SK-N-SH (cell line): ENCODE results near the gene HAGH. TPM values are rescaled to one million over a fixed set of nuclear protein-coding genes. Genes with fewer than 3 reads are reported as not detected.

ENCODE experiments used
- CTCF ChIA-PET: fragments of 300-600, 350-600 bp; formaldehyde crosslinking; extraction: SDS; loops from one replicate; lab custom pipeline; 2021; lab: Yijun Ruan, JAX
- POLR2A ChIA-PET: fragments of 350-600 bp; sonication (Branson Sonifier 250); formaldehyde crosslinking; extraction: SDS; loops from one replicate; lab custom pipeline; 2020; ENCODE audit warnings: antibody characterized with exemption, inconsistent platforms; lab: Yijun Ruan, JAX
- DNase-seq: peaks from one replicate; pipeline ENCODE4 v3.0.0; 2012
- H2AFZ ChIP-seq: fragments of 200-600 bp; sonication (generic); 2 replicates; pipeline ENCODE4 v1.8.1; 2016; ENCODE audit warnings: antibody characterized with exemption, mild to moderate bottlenecking, low read depth
- H3F3A ChIP-seq: fragments of 200-600 bp; sonication (generic); replicated peaks from 2 replicates; pipeline ENCODE3; 2016; ENCODE audit warnings: antibody characterized with exemption, mild to moderate bottlenecking; ENCODE audit not compliant: insufficient read depth
- H3K27ac ChIP-seq, 2 experiments: fragments of 200-500 bp in 1 of 2; fragments of 200-600 bp in 1 of 2; sonication (Bioruptor generic) in 1 of 2; sonication (generic), shearing (Covaris generic) in 1 of 2; 2 replicates each; pipeline versions ENCODE4 v1.5.1 to v1.6.1; 2014 to 2016; ENCODE audit warnings: low read depth in 2 of 2, inconsistent platforms in 1 of 2, low read length in 1 of 2, mild to moderate bottlenecking in 1 of 2, mixed read lengths in 1 of 2
- H3K27me3 ChIP-seq: fragments of 200-600 bp; sonication (generic), shearing (Covaris generic); 2 replicates; pipeline ENCODE4 v1.6.1; 2016; ENCODE audit warnings: mixed run types; ENCODE audit not compliant: insufficient read depth
- H3K36me3 ChIP-seq, 2 experiments: fragments of 200-500 bp in 1 of 2; fragments of 200-600 bp in 1 of 2; sonication (Bioruptor generic) in 1 of 2; sonication (generic) in 1 of 2; replicated peaks in 1 of 2; 2 replicates each; pipeline versions ENCODE3 to v1.5.1; 2014 to 2016; ENCODE audit warnings: low read length in 1 of 2, mild to moderate bottlenecking in 1 of 2; ENCODE audit not compliant: insufficient read depth in 2 of 2, control insufficient read depth in 1 of 2
- H3K4me1 ChIP-seq, 2 experiments: fragments of 200-500 bp in 1 of 2; fragments of 200-600 bp in 1 of 2; sonication (Bioruptor generic) in 1 of 2; sonication (generic), shearing (Covaris generic) in 1 of 2; 2 replicates each; pipeline versions ENCODE4 v1.5.1 to v1.6.1; 2014 to 2016; ENCODE audit warnings: low read depth in 1 of 2, low read length in 1 of 2, mixed run types in 1 of 2; ENCODE audit not compliant: insufficient read depth in 2 of 2, control insufficient read depth in 1 of 2
- H3K4me2 ChIP-seq: fragments of 200-600 bp; sonication (generic), shearing (Covaris generic); 2 replicates; pipeline ENCODE4 v1.6.1; 2017; ENCODE audit warnings: mixed run types
- H3K4me3 ChIP-seq, 2 experiments: fragments of 200-500 bp in 1 of 2; fragments of 200-600 bp in 1 of 2; sonication (Bioruptor generic) in 1 of 2; sonication (generic), shearing (Covaris generic) in 1 of 2; 2 replicates each; pipeline versions ENCODE4 v1.5.1 to v1.8.1; 2014 to 2016; ENCODE audit warnings: low read depth in 2 of 2, inconsistent platforms in 1 of 2, low read length in 1 of 2, mild to moderate bottlenecking in 1 of 2, mixed read lengths in 1 of 2, moderate library complexity in 1 of 2
- H3K79me2 ChIP-seq: fragments of 200-600 bp; sonication (generic); 2 replicates; pipeline ENCODE4 v1.8.1; 2017; ENCODE audit warnings: mild to moderate bottlenecking; ENCODE audit not compliant: insufficient read depth
- H3K9ac ChIP-seq: fragments of 200-600 bp; sonication (generic); 2 replicates; pipeline ENCODE4 v1.6.1; 2017; ENCODE audit warnings: mixed run types
- H3K9me2 ChIP-seq: fragments of 200-600 bp; sonication (generic); 2 replicates; pipeline ENCODE4 v1.6.1; 2017; ENCODE audit warnings: mixed run types
- H3K9me3 ChIP-seq: fragments of 200-600 bp; sonication (generic); 2 replicates; pipeline ENCODE4 v1.6.1; 2017; ENCODE audit warnings: mixed run types, mild to moderate bottlenecking, moderate library complexity
- H4K20me1 ChIP-seq: fragments of 200-600 bp; sonication (generic); 2 replicates; pipeline ENCODE4 v1.6.1; 2017; ENCODE audit warnings: mild to moderate bottlenecking, mixed run types; ENCODE audit not compliant: insufficient read depth
- CHD2 ChIP-seq: fragments of 150-350 bp; IDR thresholded peaks from 2 replicates; pipeline ENCODE4 v1.6.1; 2018; ENCODE audit warnings: low read length; ENCODE audit not compliant: partially characterized antibody
- CTCF ChIP-seq: fragments of 200-600 bp; sonication (generic); IDR thresholded peaks from 2 replicates; pipeline ENCODE4 v1.6.1; 2017; ENCODE audit warnings: antibody characterized with exemption, mild to moderate bottlenecking, moderate library complexity
- EZH2phosphoT487 ChIP-seq: fragments of 200-600 bp; sonication (generic); IDR thresholded peaks from 2 replicates; pipeline ENCODE4 v1.6.1; 2017; ENCODE audit warnings: low read depth, mixed run types, mild to moderate bottlenecking, antibody characterized with exemption, moderate library complexity, borderline replicate concordance
- FOXM1 ChIP-seq: IDR thresholded peaks from 2 replicates; pipeline ENCODE4 v1.4.0; 2012; ENCODE audit warnings: low read depth, mild to moderate bottlenecking
- IRF3 ChIP-seq: fragments of 150-350 bp; IDR thresholded peaks from 2 replicates; pipeline ENCODE4 v1.6.1; 2016; ENCODE audit warnings: mild to moderate bottlenecking, low read depth, low read length
- JUND ChIP-seq: IDR thresholded peaks from 2 replicates; pipeline ENCODE4 v1.4.0; 2012
- MXI1 ChIP-seq: IDR thresholded peaks from 2 replicates; pipeline ENCODE4 v1.6.1; 2012; ENCODE audit warnings: mild to moderate bottlenecking, low read depth, low read length, improper control_type of control experiment
- PBX3 ChIP-seq: IDR thresholded peaks from 2 replicates; pipeline ENCODE4; 2012
- RAD21 ChIP-seq: IDR thresholded peaks from 2 replicates; pipeline ENCODE4 v1.6.1; 2012; ENCODE audit warnings: mild to moderate bottlenecking, low read length
- RCOR1 ChIP-seq: fragments of 150-350 bp; IDR thresholded peaks from 2 replicates; pipeline ENCODE4 v1.6.1; 2017; ENCODE audit warnings: antibody characterized with exemption, low read length
- REST ChIP-seq: IDR thresholded peaks from 2 replicates; pipeline ENCODE4 v1.6.1; 2012; ENCODE audit warnings: mild to moderate bottlenecking, low read depth, low read length, moderate library complexity
- TEAD4 ChIP-seq: IDR thresholded peaks from 2 replicates; pipeline ENCODE4 v1.4.0; 2012; ENCODE audit warnings: mild to moderate bottlenecking, borderline replicate concordance; ENCODE audit not compliant: insufficient read depth
- USF2 ChIP-seq: fragments of 150-350 bp; IDR thresholded peaks from 2 replicates; pipeline ENCODE4 v1.6.1; 2017; ENCODE audit warnings: antibody characterized with exemption, low read length, low read depth, borderline replicate concordance
- ZBTB33 ChIP-seq: IDR thresholded peaks from 2 replicates; pipeline ENCODE4 v1.4.0; 2012; ENCODE audit warnings: low read depth, borderline replicate concordance
- WGBS: methylation state at CpG from one replicate; pipeline ENCODE4 v1.1.6; 2017; ENCODE audit warnings: low lambda C conversion rate; 5-methylcytosine and 5-hydroxymethylcytosine counted together
- polyA plus RNA-seq, 3 experiments: library from polyadenylated mRNA; depleted of rRNA; stranded (reverse); fragments of >200 nt; gene quantifications; 2 replicates each; pipeline ENCODE4 v1.2.3, GENCODE V29; 2012

HAGH gene
- polyA plus RNA-seq, 1 of the 3 experiments (the other 2 are of a cell fraction): 138 TPM

GRCh38 chr16:1857433-1858097 is 30.9 kb upstream of the HAGH start:
- no peak for DNase-seq
- Histone ChIP-seq H3K9ac (no peak overlapping the region), H3K27ac (no peak overlapping the region), H2AFZ (no peak overlapping the region), H3K4me2 (no peak overlapping the region), H3K79me2 (no peaks in the 10 kb centered on the region), H4K20me1 (no peaks in the 10 kb centered on the region), H3K27me3 (0 out of 2 replicates have a peak, but pooled peaks cover 12% of the 10 kb centered on the region), H3K9me3 (no peaks in the 10 kb centered on the region), H3K4me1 (no peaks in the 10 kb centered on the region), H3K4me3 (no peak overlapping the region), H3F3A (no peaks in the 10 kb centered on the region), H3K9me2 (no peaks in the 10 kb centered on the region), H3K36me3 (no peaks in the 10 kb centered on the region)
- CTCF ChIA-PET: interaction anchor here (1.0 to 2.8 kb wide), 2 partner anchors 8 to 72 kb away, joined by 4 to 24 read pairs; no protein-coding TSS in a partner anchor
- POLR2A ChIA-PET: no interaction called here
- WGBS: 48% methylated on average over 5 of the region's 5 CpGs
- TF ChIP-seq USF2 (no peak), ZBTB33 (no peak), TEAD4 (no peak), JUND (no peak), FOXM1 (no peak), CTCF (no peak), CHD2 (no peak), RCOR1 (no peak), RAD21 (no peak), REST (no peak), MXI1 (no peak), PBX3 (no peak), IRF3 (no peak), EZH2phosphoT487 (no peak)
